ENCODE data around the gene SLC35G2.
A peak's percentile ranks its signal among the peaks of the same experiment; 100 is the strongest.
"Not testable (repeated sequence)": the region's sequence is repeated elsewhere in the genome, so short reads cannot be mapped to it uniquely, and the experiment has no call there.

The SLC35G2 gene

DNA sequence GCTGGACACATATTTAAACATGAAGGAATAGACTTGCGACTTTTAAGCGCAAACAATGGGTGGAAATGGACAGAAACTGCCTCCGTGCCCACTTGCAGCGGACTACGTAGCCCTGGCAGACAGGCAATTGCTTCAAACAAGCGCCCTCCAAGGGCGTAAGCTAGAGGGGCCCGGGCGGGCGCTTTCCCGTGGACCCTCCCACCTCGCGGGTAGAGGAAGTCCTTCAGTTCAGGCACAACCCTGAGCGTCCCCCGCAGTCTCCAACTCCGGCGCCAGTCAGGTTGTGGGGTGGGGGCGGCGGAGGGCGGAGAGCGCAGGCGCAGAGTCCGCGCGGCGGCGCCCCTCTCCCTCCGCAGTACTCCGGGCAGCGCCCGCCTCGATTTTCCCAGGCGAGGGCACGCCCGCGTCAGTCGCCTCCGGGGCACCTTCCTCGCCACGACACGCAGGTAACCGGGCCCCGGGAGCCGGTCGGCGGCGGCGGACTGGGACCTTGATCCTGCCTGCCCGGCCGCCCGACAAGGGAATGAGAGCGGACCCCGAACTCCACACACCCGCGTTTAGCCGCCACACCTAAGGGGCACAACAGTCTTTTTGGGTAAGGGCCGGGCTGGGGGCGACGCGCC lies at the start of gene SLC35G2:
Gene SLC35G2 (plus strand): TSS at position 358 of the 623 bp plus-strand sequence. CDS start 35,335 bp downstream, outside the sequence.
- no peak for DNase-seq

DNA sequence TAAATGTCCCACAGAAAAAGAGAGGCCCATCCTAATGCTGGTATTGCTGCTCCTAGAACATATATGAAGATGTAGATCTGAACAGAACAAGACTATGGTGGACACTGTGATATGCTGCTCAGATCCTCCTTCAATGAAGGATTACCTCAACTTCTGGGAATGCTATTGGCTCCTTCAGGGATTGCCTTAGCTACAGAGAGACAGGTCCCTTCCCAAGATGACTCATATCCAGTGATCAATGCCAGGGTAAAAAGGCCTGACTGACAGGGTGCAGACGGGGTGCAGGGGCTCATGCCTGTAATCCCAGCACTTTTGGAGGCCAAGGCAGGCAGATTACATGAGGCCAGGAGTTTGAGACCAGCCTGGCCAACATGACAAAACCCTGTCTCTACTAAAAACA lies 46.2 kb upstream of the SLC35G2 start:
- DNase-seq, result no peak

DNA sequence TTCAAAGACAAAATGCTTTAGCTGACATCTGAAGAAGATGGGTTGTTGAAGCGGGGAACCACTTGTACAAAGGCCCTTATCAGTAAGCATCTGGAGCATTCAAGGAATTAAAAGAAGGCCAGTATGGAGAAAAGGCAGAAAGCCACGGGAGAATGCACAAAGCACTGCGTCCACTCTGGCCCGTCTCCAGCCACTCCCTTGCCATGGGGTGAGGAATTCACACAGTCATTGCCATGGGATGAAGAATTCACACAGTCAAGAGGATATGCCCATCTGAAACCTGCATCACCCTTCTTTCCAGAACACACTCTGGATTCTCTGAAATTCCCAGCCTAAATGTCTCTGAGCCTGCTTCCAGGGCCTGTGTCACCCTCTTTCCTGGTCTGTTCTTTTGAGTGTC lies 40.1 kb upstream of the SLC35G2 start:
- DNase-seq, result no peak

DNA sequence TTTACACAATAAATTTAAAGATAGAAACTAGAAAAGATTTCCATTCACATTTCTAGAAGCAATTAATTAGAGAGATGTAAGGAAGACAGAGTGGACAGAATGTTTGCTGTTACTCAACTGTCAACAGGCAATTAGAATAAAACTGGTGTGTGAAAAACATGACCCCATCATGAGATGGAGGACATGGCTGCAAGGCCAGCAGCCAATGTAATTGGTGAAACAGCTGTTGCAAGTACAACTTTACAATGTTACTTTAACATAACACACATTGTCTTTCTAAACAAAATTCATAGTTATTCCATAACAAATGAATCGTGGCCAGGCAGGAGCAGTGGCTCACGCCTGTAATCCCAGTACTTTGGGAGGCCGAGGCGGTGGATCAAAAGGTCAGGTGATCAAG lies 38.2 kb upstream of the SLC35G2 start:
- DNase-seq, result no peak

DNA sequence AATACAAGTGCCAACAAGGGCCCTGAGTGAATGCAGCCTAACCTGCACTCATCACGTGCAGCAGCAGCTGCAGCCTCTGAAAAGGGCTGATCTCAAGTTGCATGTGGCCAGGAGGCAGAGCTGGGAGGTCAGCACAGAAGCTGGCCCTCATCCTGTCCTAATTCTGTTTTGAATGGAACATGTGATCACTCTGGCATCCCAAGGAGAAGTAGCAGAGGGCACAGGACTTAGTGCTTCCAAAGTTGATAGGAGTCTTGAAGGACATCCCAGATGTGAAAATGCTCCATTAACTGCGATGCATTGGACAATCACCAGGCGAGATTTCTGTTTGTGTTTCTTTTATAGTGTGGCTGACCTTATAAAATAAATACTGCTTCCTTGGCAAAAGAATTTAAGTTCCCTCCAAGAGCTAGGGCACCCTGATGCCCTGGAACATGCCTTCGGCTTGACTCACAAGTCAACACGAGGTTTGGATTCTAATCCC lies 35.2 kb upstream of the SLC35G2 start:
- DNase-seq, result no peak

DNA sequence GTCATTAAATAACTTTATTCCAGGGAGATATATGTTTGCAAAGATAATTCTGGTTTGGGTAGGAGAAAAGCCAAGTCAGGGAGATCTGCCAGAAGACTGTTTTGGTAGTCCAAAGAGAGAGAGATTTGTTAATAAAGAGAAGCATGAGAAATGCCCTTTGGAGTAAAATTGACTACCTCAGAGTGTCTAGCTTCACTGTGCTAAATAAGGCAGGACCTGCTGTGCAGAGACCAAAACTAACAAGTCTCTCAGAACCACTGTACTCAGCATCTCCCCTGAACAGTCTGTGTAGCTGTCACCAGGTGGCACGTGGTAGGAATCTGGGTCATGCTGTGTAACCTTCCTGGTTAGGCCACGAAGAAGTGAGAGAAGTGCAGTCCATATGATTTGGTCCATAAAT lies 31.6 kb upstream of the SLC35G2 start:
- peak; percentile 24 for DNase-seq

DNA sequence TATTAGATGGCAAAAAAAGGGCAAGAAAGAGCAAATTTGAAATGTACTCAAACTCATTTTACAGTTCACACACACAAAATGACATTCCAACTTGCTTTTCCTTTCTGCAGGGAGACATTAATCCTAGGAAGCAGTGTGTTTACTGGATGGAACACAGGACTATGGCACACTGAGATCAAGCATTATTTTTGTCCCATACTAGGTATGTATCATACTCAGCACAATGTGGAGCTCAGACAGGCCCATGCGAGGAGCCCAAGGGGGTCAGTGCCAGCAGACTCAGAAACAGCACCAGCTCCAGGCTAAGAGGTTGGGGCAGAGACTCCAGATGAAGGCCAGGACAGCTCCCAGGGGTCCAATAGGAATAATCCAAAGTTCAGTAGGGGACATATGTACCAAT lies 30.8 kb upstream of the SLC35G2 start:
- DNase-seq, result no peak

DNA sequence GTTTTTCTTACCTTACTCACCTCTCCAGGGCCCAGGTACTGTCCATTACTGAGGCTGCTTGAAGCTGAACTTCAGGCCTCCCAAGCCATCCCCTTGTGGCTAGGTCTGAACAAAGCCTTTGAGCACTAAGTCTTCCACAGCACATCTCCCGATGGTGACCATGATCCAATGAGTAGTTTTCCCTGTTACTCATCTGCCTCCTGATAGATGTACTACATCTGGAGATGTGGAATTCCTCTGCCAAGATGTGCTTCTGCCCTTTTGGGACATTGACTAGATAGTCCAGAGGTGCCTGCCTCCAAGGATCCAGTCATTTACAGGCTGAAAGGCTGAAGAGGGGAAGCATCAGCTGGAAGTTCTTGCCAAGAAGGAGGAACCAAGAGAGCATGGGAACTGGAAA lies 28.9 kb upstream of the SLC35G2 start:
- DNase-seq, result no peak

DNA sequence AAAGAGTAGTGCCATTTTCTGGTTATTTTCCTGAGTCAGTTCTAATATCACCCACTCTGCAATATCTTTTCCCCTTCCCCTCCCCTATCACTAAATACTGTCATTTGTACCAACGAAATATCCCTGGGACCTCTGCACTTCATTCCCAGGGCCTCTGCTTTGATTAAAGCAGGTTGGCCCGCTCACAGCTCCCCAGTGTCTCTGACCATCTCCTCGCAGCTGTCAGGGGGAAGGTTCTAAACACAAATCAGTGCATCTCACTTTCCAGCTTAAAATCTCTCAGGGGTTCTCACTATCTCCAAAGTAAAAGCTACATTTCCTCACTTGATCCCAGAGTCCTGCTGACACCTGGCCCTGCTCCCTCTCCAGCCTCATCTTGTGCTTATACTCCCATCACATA lies 28.1 kb upstream of the SLC35G2 start:
- no peak for DNase-seq

DNA sequence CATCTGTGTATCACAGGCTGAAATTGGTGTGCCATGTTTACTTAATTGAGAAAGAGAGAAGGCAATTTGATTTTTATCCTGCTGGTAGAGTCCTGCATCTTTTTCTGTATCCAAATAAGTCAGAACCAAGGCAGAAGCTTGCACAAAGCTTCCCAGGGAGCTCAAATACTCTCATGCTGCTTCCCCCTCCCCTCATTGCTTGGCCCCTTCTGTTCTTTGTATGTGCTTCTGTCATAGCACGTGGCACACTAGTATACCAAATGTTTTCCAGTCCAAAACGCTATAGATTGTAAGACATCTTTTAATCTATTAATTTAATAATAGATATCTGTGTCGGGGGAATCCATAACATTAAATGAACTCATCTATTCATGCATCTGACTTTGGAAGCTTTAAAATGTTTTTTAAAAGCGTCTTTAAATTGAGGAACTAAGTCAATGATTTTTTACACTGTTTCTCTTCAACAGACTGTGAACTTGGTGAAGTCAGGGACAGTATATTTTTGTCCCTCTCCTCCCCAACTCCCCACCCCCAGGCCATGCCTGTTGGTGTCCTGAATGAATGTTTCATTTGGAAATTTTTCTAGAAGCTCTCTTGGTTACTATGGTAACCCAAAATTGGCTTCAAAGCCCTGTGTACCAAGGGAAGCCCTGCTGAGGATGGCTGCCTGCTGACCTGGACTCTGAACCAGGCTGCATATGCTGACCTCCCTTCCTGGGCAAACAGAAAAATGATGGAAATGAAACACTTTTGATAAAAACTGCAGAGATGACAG lies 26.2 kb upstream of the SLC35G2 start:
- DNase-seq, result peak; percentile 16

DNA sequence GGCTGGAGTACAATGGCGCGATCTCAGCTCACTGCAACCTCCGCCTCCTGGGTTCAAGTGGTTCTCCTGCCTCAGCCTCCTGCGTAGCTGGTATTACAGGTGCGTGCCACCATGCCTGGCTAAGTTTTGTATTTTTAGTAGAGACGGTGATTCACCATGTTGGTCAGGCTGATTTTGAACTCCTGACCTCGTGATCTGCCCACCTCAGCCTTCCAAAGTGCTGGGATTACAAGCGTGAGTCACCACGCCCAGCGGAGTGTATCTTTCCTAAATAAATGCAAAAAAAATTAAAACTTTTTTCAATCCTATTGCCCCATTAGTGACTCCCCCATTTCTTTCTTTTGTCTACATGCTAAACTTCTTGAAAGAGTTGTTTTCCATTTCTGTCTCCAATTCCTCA lies 17.8 kb upstream of the SLC35G2 start:
- not testable (repeated sequence) for DNase-seq

DNA sequence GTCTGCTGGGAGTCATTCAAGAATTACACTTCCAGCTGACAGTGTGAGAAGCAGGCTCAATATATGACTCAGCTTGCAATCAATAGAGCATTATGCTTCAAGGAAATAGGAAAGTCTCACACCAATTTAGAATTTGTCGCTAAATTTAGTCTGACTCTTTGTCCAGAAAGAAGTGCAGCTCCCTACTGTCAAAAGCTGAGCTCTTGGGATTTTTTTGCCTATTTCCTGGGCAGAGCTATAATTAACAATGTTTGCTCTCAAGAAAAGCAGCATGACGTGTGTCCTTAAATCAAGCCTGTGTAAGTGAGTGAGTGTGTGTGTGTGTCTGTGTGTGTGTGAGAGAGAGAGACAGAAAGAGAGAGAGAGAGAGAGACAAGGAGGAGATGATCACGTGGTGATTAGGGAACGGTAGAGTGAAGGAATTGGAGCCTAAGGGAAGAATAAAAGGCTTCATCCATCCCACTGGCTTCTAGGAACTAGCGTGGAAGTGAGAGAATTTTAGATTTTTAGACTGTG lies 16.4 kb upstream of the SLC35G2 start:
- DNase-seq, result peak; percentile 74

DNA sequence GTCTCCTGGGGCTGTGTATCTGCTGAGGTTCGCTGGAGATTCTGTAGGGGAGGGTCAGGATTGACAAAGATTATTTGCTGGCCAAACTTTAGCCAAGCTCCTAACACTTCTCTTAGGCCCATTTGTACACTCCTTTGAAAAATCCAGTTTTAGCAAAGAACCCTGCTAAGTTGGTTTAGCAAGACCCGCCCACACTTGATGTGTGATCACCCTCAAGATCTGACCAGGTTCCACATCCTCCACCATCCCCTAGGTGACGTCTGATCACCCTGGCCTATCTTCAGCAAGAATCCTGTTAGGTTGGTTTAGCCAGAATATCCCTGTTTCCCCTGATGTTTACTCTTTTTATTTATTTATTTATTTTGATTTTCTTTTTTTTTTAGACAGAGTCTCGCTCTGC lies 14.8 kb upstream of the SLC35G2 start:
- DNase-seq, result no peak

DNA sequence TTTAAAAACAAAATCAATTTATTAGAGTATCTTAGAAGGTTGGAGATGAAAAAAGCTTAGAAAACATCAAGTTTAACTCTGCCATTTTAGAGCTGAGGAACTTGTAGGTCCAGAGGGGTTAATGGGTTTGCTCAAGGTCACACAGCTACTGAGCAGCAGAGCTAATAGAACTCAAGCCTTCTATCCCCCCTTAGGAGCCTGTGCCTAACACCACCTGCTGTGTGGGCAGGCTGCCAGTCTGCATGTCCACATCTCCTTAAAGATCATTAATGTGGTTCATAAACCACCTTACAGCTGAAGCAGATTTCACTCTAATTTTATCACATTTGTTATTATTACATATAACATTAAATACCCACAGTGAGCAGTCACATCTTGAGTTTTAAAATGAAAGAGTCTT lies 14.1 kb upstream of the SLC35G2 start:
- peak; percentile 29 for DNase-seq

DNA sequence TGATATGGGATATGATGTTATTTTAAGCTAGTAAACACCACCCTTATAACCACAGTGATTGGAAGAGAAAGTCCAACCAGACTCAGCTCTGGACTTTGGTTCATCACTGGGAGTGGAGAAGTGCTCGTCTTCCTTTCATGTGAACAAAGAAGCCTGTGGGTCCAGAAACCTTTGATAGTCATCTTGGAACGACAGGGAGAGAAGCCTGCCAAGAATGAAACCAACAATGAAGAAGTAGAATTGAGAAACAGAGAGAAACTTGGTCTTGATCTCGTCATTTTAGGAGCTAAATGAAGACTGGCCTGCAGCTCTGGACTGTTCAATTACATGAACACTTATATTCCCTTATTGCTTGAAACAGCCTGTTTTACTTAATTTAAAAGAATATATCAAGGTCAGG lies 13.1 kb upstream of the SLC35G2 start:
- DNase-seq, result no peak

DNA sequence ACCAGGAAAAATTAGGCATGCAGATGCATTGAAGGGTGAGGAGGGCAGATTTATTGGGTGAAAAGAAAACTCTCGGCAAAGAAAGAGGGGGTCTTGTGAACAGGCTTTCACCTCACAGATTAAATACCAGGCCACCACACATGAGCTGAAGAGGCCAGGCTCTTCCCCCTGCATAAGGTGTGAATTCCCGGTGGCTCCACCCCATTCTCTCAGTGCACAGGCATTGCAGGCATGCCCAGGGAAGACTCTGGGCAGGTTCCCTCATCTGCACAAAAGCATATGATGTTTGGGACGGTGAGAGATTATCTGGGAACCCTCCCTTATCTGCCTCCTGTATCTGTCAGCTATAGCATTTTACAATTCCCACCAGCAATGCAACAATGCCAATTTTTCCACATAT lies 7.2 kb upstream of the SLC35G2 start:
- DNase-seq, result no peak

DNA sequence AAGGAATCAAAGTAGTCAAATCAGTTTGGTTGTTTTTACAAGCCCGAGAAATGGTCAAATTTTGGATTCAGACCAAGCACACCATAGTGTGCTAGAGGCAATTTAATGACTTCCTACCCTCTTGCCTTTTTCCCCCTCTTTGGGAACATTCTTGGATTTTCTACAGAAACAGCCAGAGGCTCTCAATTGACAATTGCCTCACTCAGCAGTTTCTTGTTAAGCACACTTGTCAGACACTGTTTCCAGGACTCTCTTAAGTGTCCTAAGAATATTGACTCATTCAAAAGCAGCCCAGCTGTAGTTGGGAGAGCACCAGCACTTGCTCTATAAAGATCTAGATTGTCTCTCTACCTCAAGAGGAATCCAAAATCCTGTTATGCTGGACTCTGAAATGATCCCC lies 1.5 kb upstream of the SLC35G2 start:
- DNase-seq, result no peak

DNA sequence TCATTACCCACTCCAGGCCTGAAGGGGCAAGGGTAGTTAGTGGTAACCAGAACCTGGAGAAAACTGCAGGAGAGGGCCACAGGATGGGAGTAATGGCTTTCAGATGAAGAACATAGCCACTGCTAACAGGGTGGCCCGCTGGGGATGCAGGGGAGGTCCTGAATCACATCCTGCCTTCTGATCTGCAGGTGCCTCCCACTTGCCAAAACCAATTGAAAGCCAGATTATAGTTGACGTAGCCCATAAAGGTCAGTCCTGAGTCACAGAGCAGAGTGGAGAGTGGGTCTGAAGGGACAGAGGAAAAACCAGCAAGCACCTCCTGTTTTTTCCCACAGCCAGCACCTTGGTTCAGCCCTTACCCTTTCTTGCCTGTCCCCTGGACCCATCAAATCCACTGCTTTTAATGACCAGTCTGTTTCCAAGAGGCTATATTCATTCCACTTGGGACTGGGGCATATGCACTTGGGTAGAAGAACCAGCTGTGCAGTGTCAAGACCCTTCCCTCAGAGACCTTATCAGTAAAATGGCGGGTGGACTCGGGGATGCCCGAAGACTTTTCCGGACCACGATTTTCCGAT lies 646 bp upstream of the SLC35G2 start:
- no peak for DNase-seq

DNA sequence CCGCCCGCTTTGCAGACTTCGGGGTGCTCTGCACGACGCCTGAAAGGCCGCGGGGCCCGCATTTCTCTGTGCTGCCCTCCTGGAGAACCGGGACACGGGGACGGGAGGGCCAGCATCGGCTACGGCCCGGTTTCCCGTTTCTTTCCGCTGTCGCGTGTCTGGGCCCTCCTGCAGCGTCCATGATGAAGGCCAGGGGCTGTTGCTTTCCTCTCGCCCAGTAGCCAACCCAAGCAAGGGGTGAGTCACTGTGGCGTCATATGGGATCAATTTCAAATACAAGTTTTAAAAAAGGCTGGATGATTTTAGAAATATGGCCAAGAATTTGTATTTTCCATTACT lies 435 bp downstream of the SLC35G2 start:
- no peak for DNase-seq

DNA sequence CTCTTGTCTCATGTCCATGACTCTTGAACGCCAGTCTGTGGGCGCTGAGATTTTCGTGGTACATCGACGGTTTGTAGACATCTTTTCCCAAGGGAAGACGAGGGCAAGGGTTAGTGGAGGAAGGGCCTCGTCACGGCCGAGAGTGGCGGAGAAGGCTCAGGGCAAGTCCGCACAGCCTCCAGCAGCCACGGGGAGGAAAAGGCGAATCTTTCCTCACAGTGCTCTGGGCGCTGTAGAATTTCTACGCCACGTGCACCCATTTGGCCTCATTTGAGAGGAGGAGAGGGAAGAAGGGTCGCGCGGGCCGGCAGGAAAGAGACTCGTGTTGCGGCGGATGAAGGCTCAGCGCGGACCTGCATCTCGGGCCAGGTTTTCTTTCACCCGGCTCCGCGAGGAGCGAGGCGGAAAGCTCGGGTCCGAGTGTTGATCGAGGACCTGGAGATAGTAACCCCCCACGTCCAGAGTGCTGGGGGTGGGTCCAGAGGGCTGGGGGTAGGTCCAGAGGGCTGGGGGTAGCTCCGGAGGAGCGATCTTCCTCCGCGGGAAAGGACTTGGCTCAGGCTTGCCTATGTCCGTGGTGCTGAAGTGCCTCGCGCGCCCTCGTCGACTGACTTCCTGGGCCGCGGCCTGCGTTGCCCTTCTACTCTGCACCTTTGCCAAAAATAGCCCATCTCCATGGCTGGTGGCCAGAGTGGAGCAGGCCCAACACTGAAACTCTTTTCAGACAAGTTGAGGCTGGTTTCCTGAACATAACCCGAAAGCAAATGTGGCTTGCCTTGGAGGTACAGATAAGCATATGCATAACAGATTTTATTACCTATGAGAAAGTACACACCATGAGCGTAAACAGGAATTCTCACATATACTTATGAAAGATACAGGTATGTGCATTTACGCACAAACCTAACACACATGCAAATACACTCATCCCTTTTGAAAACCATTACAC lies 1.1 kb downstream of the SLC35G2 start:
- DNase-seq, result no peak

DNA sequence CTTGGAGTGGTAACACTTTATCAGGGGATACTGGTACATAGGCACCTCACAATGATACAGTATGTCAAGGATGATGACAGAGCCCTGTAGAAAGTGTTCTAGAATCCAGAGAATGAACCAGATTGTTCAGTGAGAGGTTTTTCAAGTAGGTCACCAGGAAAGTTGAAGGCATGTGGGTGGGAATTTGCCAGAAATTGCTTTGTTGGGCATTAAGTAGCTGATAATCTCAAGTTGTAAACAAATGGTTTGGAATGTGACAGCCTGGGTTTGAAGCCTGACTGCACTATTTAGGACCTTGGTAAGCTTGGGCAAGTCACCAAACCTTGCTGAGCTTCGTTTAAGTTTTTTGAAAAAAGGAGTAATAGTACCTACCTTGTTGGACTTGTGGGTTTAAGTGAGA lies 12.5 kb downstream of the SLC35G2 start:
- no peak for DNase-seq

DNA sequence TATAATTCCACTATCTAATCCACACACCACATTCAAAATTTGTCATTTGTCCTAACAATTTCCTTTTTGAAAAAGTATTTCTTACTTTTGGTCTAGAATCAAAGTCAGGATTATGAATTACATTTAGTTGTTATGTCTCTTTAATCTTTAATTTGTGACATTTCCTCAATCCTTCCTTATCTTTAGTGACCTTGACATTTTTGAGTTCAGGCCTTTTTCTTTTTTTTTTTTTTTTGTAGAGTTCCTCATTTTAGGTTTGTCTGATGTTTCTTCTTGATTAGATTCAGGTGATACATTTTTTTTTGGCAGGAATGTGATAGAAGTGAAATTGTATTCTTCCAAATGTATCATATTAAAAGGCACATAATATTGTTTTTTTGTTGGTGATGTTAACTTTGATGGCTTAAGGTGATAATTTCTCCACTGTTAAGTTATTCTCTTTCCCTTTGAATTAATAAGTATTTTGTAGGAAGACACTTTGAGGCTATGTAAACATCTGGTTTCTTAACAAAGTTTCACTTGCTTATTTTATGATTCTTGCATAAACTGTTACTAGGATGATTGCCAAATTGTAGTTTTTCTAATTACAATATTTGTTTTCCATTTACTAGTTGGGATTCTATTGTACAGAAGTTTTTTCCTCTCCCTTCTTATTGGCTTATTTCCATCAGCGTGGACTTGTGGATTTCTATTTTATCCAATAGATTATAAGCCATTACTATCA lies 16.3 kb downstream of the SLC35G2 start:
- DNase-seq, result no peak
